AG04449 (cell line): ENCODE measurements around the gene ARHGAP33.
A peak's percentile ranks its signal among the peaks of the same experiment; 100 is the strongest.

Source experiments
- CTCF ChIA-PET: fragments of 350-600 bp; formaldehyde crosslinking; extraction: SDS; loops from one replicate; lab custom pipeline; 2021; ENCODE audit warnings: antibody characterized with exemption; lab: Yijun Ruan, JAX
- POLR2A ChIA-PET: fragments of 400-600, 350-600 bp; formaldehyde crosslinking; extraction: SDS; loops from one replicate; lab custom pipeline; 2020; ENCODE audit warnings: antibody characterized with exemption, inconsistent platforms; lab: Yijun Ruan, JAX
- DNase-seq: peaks from one replicate; pipeline ENCODE4 v3.0.0-alpha.2; 2010; ENCODE audit warnings: low read depth, low spot score
- H3K4me3 ChIP-seq: 2 replicates; pipeline ENCODE4 v1.5.1; 2011; ENCODE audit warnings: low read depth, mild to moderate bottlenecking, control low read depth, low read length
- CTCF ChIP-seq: IDR thresholded peaks from one replicate; pipeline ENCODE4 v1.5.1; 2011; ENCODE audit warnings: mild to moderate bottlenecking, moderate library complexity, low read length, control low read depth, inconsistent platforms; ENCODE audit not compliant: insufficient read depth; ENCODE audit errors: missing control alignments

ARHGAP33 gene

DNA sequence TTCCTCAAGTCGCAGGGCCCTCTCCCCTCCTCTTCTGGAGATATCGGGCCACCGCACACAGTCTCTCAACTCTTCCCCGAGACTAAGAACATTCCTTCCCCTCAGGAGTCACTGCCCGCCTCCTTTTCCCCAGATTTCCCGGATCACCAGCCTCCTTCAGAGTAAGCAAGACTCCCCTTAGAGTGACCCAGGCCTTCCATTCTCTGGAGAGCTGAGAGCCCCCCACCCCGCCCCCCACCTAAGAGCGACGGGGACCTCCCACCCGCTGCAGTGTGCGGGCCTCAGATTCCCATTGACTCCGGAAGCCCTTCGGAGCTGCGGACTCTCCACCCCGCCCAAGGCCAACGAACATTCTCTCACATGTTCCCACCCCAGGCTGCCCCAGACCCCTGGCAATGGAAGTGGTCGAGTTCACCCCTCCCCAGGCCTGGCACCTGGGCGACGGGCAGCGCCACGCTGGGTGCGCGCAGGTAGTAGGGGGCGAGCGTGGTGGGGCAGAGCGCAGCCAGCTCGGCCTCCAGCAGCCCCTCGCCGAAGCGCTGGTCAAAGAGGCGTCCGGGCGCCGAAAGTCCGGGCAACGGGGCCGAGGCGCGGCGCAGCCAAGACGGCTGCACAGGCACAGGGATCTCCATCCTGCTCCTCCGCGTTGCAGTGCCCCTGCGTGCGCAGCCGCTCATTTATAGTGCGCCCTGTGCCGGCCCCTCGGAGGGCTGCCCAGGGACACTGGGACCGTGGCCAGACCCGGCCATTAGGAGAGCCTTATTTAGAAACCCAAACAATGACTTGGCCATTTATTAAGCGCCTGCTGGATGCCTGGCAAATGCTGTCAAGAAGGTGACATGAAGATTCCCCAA is 18.8 kb upstream of the ARHGAP33 start, which contains the start of gene HSPB6:
Gene HSPB6 (minus strand): TSS at position 653 of the 854 bp plus-strand sequence. CDS start 21 bp downstream, at position 632.
- POLR2A ChIA-PET = interaction anchor here (1.4 to 2.0 kb wide), 3 partner anchors 8 to 16 kb away, joined by 6 to 14 read pairs (median 7); partner anchors contain the start of genes LIN37, PSENEN and U2AF1L4
- peak within 1 kb of the TSS; percentile 65 for H3K4me3 ChIP-seq
- no peak for TF ChIP-seq CTCF
- DNase-seq = no peak
- CTCF ChIA-PET = interaction anchor here (1.0 to 1.4 kb wide), 2 partner anchors 11 to 176 kb away, joined by 4 read pairs; partner anchors contain the start of genes PSENEN and U2AF1L4

DNA sequence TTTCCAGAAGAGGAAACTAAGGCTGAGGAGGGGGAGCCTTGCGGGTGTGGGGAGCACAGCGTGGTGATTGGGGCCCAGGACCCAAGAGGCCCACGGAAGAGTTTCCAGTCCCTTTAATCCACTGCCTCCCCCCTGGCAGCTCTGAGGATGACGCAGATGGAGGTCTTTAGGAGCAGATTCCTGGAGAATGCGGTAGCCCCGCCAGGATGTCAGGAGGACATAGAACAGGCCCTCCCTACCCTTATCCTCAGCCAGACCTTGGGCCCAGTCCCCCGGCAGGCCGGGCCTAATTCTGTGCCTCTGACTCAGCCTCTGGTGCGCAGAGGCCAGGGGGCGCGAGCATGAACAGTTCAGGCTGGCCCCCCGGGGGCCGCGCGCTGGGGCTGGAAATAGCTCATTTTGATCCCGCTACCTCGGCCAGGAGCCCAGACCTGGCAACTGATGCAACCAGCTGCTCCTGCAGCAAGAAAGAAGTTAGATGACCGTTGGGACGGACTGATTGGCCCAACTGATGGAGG is 18.1 kb upstream of the ARHGAP33 start:
- POLR2A ChIA-PET = interaction anchor here (1.4 to 2.0 kb wide), 3 partner anchors 9 to 17 kb away, joined by 6 to 14 read pairs (median 7); partner anchors contain the start of genes LIN37, PSENEN and U2AF1L4
- CTCF ChIA-PET = interaction anchor here (1.0 to 1.4 kb wide), 2 partner anchors 11 to 175 kb away, joined by 4 read pairs; partner anchors contain the start of genes PSENEN and U2AF1L4
- TF ChIP-seq CTCF = no peak
- peak; percentile 67 for DNase-seq
- peak overlapping the region; percentile 65 for H3K4me3 ChIP-seq

DNA sequence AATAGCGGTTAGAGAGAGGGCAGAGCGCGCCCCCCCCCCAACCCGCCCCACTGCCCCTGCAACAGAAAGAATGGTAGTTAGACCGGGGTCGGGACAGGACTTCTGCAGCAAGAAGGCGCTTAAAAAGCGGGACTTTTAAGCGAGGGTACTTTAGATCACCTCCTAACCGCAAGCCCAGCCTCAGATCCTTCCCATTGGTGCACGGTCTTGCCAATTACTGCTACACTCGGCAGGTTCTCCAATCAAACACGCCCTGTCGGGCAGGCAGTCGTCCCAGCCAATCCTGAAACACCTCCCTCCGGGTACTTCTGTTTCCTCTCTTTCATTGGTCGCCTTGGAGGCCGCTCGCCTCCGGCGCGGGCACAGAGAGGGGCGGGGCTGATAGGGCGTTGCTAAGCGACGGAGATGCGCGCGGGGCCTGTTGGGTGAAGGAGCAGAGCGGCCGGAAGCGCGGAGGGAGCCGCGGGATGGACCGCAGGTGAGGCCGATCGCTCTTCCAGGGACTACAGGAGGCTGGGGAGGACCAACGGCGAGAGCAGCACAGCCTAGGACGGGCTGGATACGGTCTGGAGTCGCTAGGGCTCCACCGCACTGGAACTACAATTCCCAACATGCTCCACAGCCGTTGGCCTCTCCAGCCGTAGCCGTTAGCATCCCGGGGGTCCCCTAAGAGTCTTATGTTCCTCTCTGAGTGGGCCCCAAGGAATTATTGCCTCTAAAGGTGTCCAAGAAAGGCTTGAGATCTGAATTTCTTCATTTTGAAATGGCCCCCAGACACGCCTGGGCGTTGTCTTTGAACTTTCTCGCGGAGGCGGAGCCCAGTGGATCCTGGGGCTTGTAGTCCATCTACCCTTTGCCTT is 17.4 kb upstream of the ARHGAP33 start, which contains the start of gene PROSER3:
Gene PROSER3 (plus strand): TSS at position 428 of the 860 bp plus-strand sequence. CDS start 40 bp downstream, at position 468.
- ChIA-PET POLR2A (interaction anchor here (1.8 to 2.0 kb wide), 2 partner anchors 10 to 13 kb away, joined by 7 to 14 read pairs; partner anchors contain the start of genes LIN37, PSENEN and U2AF1L4), CTCF (interaction anchor here (1.0 kb wide), 1 partner anchor 12 kb away, joined by 4 read pairs; the partner anchor contains the start of genes PSENEN and U2AF1L4)
- TF ChIP-seq CTCF = no peak

GRCh38 chr19:35759697-35760096 is 15.7 kb upstream of the ARHGAP33 start:
- H3K4me3 ChIP-seq = no peak overlapping the region
- ChIA-PET POLR2A (no interaction called here), CTCF (no interaction called here)
- DNase-seq = no peak
- TF ChIP-seq CTCF = no peak

More for the DNA sequence above, 17.4 kb upstream of the ARHGAP33 start, which contains the start of gene PROSER3:
- DNase-seq = peak; percentile 98
- H3K4me3 ChIP-seq = peak within 1 kb of the TSS; percentile 96

- ChIA-PET CTCF (no interaction called here), POLR2A (no interaction called here)
- DNase-seq = no peak
- H3K4me3 ChIP-seq = no peak overlapping the region
- TF ChIP-seq CTCF = no peak
Measured at GRCh38 chr19:35760711-35761349, 14.5 kb upstream of the ARHGAP33 start.
